Measurements from ENCODE around the gene VTI1A. TPM values are rescaled to one million over a fixed set of nuclear protein-coding genes. Genes with fewer than 3 reads are reported as not detected.
"Not testable (repeated sequence)": the region's sequence is repeated elsewhere in the genome, so short reads cannot be mapped to it uniquely, and the experiment has no call there.

Gene VTI1A
- total RNA-seq, 3 donors from 2014 or later (not counting 1 experiment from before 2014, with no cell fraction given) = 62.6 to 77.6 (median 68.2) TPM

DNA sequence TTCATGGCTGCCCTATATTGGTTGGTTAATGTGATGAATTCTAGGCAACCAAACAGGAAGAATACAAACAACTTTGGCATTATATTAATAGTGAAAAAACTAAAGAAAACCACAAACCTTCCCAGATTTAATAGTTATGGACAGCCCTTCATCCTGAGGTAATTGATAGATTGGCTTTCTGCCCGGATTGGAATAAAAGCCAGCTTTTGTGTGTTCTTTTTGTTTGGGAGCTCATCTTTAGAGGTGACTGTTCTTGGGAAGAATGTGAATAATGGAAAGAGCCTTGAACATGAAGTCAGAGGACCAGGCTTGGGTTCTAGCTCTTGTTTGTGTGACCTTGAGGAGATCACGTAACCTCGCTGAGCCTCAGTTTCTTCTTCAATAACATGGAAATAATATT lies 92.3 kb downstream of the VTI1A start:
- intact Hi-C loops (cut with micrococcal nuclease) = no loop called here
- peaks cover 11% of the 10 kb centered on the region for H3K36me3 ChIP-seq (ENCODE audit: control insufficient read depth, insufficient read depth, low read length)
- H3K9me3 ChIP-seq (ENCODE audit: control insufficient read depth, insufficient read depth, low read length) = no peaks in the 10 kb centered on the region

DNA sequence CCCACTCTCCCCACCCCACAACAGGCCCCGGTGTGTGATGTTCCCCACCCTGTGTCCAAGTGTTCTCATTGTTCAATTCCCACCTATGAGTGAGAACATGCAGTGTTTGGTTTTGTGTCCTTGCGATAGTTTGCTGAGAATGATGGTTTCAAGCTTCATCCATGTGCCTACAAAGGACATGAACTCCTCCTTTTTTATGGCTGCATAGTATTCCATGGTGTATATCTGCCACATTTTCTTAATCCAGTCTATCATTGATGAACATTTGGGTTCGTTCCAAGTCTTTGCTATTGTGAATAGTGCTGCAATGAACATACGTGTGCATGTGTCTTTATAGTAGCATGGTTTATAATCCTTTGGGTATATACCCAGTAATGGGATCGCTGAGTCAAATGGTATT lies 95.8 kb downstream of the VTI1A start:
- H3K36me3 Mint-ChIP-seq; H3K27ac ChIP-seq (ENCODE audit: low read length); H3K9me3 Mint-ChIP-seq; ATAC-seq; H3K27ac Mint-ChIP-seq; H3K27me3 ChIP-seq (ENCODE audit: control insufficient read depth, insufficient read depth, low read length); H3K4me3 Mint-ChIP-seq; intact Hi-C loops (cut with micrococcal nuclease); H3K27me3 Mint-ChIP-seq (ENCODE audit: low read depth in 2 of 2); H3K4me3 ChIP-seq (ENCODE audit: low read length); DNase-seq; H3K9me3 ChIP-seq (ENCODE audit: control insufficient read depth, insufficient read depth, low read length); H3K4me1 ChIP-seq (ENCODE audit: control insufficient read depth, insufficient read depth, low read length): not testable (repeated sequence)
- H3K36me3 ChIP-seq (ENCODE audit: control insufficient read depth, insufficient read depth, low read length) = peaks cover 11% of the 10 kb centered on the region
- peaks cover 7 to 10% of the 10 kb centered on the region in 2 donors for H3K4me1 Mint-ChIP-seq
- 95% methylated on average over 3 of the region's 5 CpGs for WGBS (ENCODE audit: insufficient coverage)

More for the DNA sequence above, 92.3 kb downstream of the VTI1A start:
- DNase-seq = no peak
- H3K4me1 Mint-ChIP-seq = peaks cover 7 to 13% of the 10 kb centered on the region in 2 donors
- Histone ChIP-seq H3K4me1 (ENCODE audit: control insufficient read depth, insufficient read depth, low read length) (no peaks in the 10 kb centered on the region), H3K27me3 (ENCODE audit: control insufficient read depth, insufficient read depth, low read length) (no peaks in the 10 kb centered on the region), H3K27ac (ENCODE audit: low read length) (no peak overlapping the region), H3K4me3 (ENCODE audit: low read length) (no peak overlapping the region)
- H3K36me3 Mint-ChIP-seq = no peaks in the 10 kb centered on the region
- TF ChIP-seq, protein P1, sequence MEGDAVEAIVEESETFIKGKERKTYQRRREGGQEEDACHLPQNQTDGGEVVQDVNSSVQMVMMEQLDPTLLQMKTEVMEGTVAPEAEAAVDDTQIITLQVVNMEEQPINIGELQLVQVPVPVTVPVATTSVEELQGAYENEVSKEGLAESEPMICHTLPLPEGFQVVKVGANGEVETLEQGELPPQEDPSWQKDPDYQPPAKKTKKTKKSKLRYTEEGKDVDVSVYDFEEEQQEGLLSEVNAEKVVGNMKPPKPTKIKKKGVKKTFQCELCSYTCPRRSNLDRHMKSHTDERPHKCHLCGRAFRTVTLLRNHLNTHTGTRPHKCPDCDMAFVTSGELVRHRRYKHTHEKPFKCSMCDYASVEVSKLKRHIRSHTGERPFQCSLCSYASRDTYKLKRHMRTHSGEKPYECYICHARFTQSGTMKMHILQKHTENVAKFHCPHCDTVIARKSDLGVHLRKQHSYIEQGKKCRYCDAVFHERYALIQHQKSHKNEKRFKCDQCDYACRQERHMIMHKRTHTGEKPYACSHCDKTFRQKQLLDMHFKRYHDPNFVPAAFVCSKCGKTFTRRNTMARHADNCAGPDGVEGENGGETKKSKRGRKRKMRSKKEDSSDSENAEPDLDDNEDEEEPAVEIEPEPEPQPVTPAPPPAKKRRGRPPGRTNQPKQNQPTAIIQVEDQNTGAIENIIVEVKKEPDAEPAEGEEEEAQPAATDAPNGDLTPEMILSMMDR (IDR thresholded peaks at IDR 0.05) = no peak
- H3K9me3 Mint-ChIP-seq = no peaks in the 10 kb centered on the region
- 86% methylated on average over 1 of the region's 3 CpGs for WGBS (ENCODE audit: insufficient coverage)
- no peaks in the 10 kb centered on the region for H3K27me3 Mint-ChIP-seq (ENCODE audit: low read depth in 2 of 2)
- H3K4me3 Mint-ChIP-seq = no peak overlapping the region
- H3K27ac Mint-ChIP-seq = no peak overlapping the region
- no peak for ATAC-seq

DNA sequence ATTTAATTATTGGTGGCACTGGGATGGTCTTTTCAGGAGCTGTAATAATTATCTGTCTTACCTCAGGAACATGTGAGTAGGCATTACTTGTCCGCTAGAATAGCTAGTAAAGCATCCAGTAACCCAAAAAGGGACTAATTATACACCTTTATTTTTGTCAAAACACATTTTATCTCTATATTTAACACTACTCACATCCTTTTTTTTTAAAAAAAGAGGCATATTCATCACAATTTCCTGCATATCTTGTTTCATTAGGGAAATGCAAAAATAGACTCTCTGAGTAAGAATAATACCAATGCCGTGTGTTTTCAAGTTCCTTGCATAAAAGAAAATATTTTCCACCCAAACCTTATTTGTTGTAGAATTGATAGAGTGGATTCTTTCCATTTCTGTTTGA lies 99.5 kb downstream of the VTI1A start:
- no peaks in the 10 kb centered on the region for H3K4me1 ChIP-seq (ENCODE audit: control insufficient read depth, insufficient read depth, low read length)
- no peak overlapping the region for H3K4me3 ChIP-seq (ENCODE audit: low read length)
- TF ChIP-seq, protein P1 (IDR thresholded peaks at IDR 0.05) = no peak
- Mint-ChIP-seq H3K27me3 (ENCODE audit: low read depth in 2 of 2) (no peaks in the 10 kb centered on the region), H3K9me3 (no peaks in the 10 kb centered on the region), H3K4me1 (peaks cover 6 to 10% of the 10 kb centered on the region in 2 donors), H3K27ac (no peak overlapping the region), H3K4me3 (no peak overlapping the region), H3K36me3 (no peaks in the 10 kb centered on the region)
- H3K9me3 ChIP-seq (ENCODE audit: control insufficient read depth, insufficient read depth, low read length) = no peaks in the 10 kb centered on the region
- 56% methylated on average over 1 of the region's 2 CpGs for WGBS (ENCODE audit: insufficient coverage)
- intact Hi-C loops (cut with micrococcal nuclease) = no loop called here
- DNase-seq = no peak
- no peak for ATAC-seq
- H3K27ac ChIP-seq (ENCODE audit: low read length) = no peak overlapping the region
- no peaks in the 10 kb centered on the region for H3K36me3 ChIP-seq (ENCODE audit: control insufficient read depth, insufficient read depth, low read length)
- no peaks in the 10 kb centered on the region for H3K27me3 ChIP-seq (ENCODE audit: control insufficient read depth, insufficient read depth, low read length)

DNA sequence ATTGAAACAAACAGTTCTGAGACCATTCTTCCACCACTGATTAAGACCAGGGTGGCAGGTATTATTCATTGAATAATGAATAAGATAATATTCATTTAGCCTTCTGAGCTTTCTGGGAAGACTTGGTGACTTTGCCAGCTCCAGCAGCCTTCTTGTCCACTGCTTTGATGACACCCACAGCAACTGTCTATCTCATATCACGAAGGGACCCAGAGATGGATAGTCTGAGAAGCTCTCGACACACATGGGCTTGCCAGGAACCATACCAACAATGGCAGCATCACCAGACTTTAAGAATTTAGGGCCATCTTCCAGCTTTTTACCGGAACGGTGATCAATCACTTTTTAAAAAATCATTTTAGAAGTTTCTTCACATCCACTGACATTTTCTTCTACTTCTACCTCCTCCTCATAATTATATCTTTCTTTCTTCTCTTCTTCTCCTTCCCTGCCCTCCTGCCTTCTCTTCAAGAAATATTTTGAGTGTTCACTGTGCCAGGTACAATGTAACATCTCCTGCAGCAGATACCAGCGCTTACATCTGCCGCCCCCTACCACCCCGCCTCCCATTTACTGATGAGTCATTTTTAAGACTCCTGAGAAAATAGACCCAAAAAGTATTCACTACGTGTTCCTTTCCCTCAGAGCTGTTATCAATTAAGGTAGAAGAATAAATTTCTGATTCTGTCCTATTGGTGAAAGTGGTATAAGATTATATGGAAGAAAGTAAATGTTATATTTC lies 101.7 kb downstream of the VTI1A start:
- peaks cover 10 to 16% of the 10 kb centered on the region in 2 donors for H3K4me1 Mint-ChIP-seq
- Histone ChIP-seq H3K27ac (ENCODE audit: low read length) (no peak overlapping the region), H3K4me1 (ENCODE audit: control insufficient read depth, insufficient read depth, low read length) (no peaks in the 10 kb centered on the region), H3K27me3 (ENCODE audit: control insufficient read depth, insufficient read depth, low read length) (no peaks in the 10 kb centered on the region), H3K4me3 (ENCODE audit: low read length) (no peak overlapping the region), H3K36me3 (ENCODE audit: control insufficient read depth, insufficient read depth, low read length) (no peaks in the 10 kb centered on the region), H3K9me3 (ENCODE audit: control insufficient read depth, insufficient read depth, low read length) (no peaks in the 10 kb centered on the region)
- 96% methylated on average over 7 of the region's 8 CpGs for WGBS (ENCODE audit: insufficient coverage)
- H3K27me3 Mint-ChIP-seq (ENCODE audit: low read depth in 2 of 2) = no peaks in the 10 kb centered on the region
- ATAC-seq (no peak), DNase-seq (no peak)
- no peak overlapping the region for H3K27ac Mint-ChIP-seq
- no peaks in the 10 kb centered on the region for H3K36me3 Mint-ChIP-seq
- TF ChIP-seq, protein P1 (IDR thresholded peaks at IDR 0.05) = no peak
- intact Hi-C loops (cut with micrococcal nuclease) = no loop called here
- no peaks in the 10 kb centered on the region for H3K9me3 Mint-ChIP-seq
- no peak overlapping the region for H3K4me3 Mint-ChIP-seq
